ENCODE results near the gene BLM.

DNA sequence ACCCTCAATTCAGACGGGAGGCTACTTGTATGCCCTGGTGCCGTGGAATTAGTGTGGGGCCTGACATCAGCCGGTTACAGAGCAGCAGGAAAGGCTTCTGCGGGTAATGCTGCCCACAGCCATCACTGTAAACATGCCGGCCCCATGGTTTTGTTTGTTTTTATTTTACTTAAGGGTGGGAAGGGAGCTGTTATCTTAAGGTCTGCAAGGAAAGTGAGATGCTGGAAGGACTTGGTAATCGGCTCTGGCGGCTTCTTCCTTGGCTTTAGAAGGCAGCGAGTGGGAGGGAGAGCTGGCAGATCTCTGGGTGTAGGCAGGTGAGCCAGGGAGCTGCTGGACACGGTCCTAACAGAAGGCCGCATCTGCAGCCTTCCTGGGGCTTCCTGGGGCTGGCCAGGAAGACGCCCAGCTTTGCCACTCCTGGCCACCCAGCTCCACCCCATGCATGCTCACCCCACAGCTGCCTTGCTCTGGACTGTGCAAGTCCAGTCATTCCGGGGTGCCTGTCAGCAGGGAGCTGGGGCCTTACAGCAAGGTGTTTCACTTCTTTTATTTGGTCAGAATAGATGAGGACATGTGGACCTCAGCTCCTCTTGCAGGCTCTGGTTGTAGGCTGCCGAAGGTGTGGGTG is 97.2 kb downstream of the BLM start:
- TF ChIP-seq, protein P1, sequence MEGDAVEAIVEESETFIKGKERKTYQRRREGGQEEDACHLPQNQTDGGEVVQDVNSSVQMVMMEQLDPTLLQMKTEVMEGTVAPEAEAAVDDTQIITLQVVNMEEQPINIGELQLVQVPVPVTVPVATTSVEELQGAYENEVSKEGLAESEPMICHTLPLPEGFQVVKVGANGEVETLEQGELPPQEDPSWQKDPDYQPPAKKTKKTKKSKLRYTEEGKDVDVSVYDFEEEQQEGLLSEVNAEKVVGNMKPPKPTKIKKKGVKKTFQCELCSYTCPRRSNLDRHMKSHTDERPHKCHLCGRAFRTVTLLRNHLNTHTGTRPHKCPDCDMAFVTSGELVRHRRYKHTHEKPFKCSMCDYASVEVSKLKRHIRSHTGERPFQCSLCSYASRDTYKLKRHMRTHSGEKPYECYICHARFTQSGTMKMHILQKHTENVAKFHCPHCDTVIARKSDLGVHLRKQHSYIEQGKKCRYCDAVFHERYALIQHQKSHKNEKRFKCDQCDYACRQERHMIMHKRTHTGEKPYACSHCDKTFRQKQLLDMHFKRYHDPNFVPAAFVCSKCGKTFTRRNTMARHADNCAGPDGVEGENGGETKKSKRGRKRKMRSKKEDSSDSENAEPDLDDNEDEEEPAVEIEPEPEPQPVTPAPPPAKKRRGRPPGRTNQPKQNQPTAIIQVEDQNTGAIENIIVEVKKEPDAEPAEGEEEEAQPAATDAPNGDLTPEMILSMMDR (conservative IDR thresholded peaks at IDR 0.05; ENCODE audit: low read depth, low read length) = no peak
- TF ChIP-seq POLR2A (IDR thresholded peaks at IDR 0.05; ENCODE audit: low read depth, low read length) = no peak
- no peak for TF ChIP-seq SMC3 (IDR thresholded peaks at IDR 0.05; ENCODE audit: low read depth, low read length)
- TF ChIP-seq MXI1 (IDR thresholded peaks at IDR 0.05; ENCODE audit: borderline replicate concordance, low read depth, low read length) = no peak
- TF ChIP-seq, protein P2, sequence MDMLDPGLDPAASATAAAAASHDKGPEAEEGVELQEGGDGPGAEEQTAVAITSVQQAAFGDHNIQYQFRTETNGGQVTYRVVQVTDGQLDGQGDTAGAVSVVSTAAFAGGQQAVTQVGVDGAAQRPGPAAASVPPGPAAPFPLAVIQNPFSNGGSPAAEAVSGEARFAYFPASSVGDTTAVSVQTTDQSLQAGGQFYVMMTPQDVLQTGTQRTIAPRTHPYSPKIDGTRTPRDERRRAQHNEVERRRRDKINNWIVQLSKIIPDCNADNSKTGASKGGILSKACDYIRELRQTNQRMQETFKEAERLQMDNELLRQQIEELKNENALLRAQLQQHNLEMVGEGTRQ (IDR thresholded peaks at IDR 0.05; ENCODE audit: low read depth, low read length) = no peak
- no peak for TF ChIP-seq RCOR1 (IDR thresholded peaks at IDR 0.05; ENCODE audit: insufficient replicate concordance, low read length)
- TF ChIP-seq CHD1 (IDR thresholded peaks at IDR 0.05; ENCODE audit: low read depth, low read length) = no peak
- TF ChIP-seq MAFK (IDR thresholded peaks at IDR 0.05; ENCODE audit: low read depth, low read length) = no peak
